HG03060 (cell line): ENCODE data around the gene CHRNB2.

Source experiments
- ATAC-seq: cut with Tn5 transposase; IDR thresholded peaks from one replicate; pipeline ENCODE4 v1.9.1; 2021; ENCODE audit warnings: low read depth, moderate number of reproducible peaks; ENCODE audit not compliant: unreplicated experiment

Gene CHRNB2

GRCh38 chr1:154627257-154628120, 59.9 kb downstream of the CHRNB2 start:
- ATAC-seq, result peak; percentile 41

- no peak for ATAC-seq
Measured at GRCh38 chr1:154628121-154628405, 60.5 kb downstream of the CHRNB2 start.

- no peak for ATAC-seq
Measured at GRCh38 chr1:154629061-154629674, 61.6 kb downstream of the CHRNB2 start.
